GM12891 (cell line): ENCODE measurements around the gene MRPS2.
"Not testable (repeated sequence)": the region's sequence is repeated elsewhere in the genome, so short reads cannot be mapped to it uniquely, and the experiment has no call there.

Experiments
- DNase-seq: peaks from one replicate; pipeline ENCODE4 v3.0.0; 2011; ENCODE audit warnings: low spot score; ENCODE audit not compliant: insufficient read length
- FAIRE-seq: peaks from 2 replicates; lab custom pipeline; 2011; peaks lifted over from hg19 to GRCh38; lab: Jason Lieb, UNC
- PAX5 ChIP-seq: IDR thresholded peaks from 2 replicates; pipeline ENCODE4 v1.6.1; 2011; ENCODE audit warnings: low read length, moderate library complexity, mild to moderate bottlenecking; ENCODE audit not compliant: insufficient read depth, severe bottlenecking
- POLR2A ChIP-seq: IDR thresholded peaks from 2 replicates; pipeline ENCODE4 v1.6.1; 2011; ENCODE audit warnings: low read depth, low read length, control low read depth
- POLR2AphosphoS5 ChIP-seq: IDR thresholded peaks from 2 replicates; pipeline ENCODE4 v1.6.1; 2011; ENCODE audit warnings: low read depth, low read length, control low read depth
- POU2F2 ChIP-seq: IDR thresholded peaks from 2 replicates; pipeline ENCODE4 v1.6.1; 2011; ENCODE audit warnings: low read depth, mild to moderate bottlenecking, control low read depth, low read length, moderate library complexity
- SPI1 ChIP-seq: IDR thresholded peaks from 2 replicates; pipeline ENCODE4 v1.6.1; 2011; ENCODE audit warnings: low read depth, low read length, control low read depth
- TAF1 ChIP-seq: IDR thresholded peaks from 2 replicates; pipeline ENCODE4 v1.6.1; 2011; ENCODE audit warnings: low read depth, low read length, control low read depth

The MRPS2 gene

GRCh38 chr9:135530146-135530545, 29.7 kb downstream of the MRPS2 start:
- FAIRE-seq, result no peak
- TF ChIP-seq SPI1, result no peak
- TF ChIP-seq TAF1, result no peak
- TF ChIP-seq POLR2AphosphoS5, result no peak
- no peak for TF ChIP-seq POU2F2
- no peak for TF ChIP-seq POLR2A
- no peak for TF ChIP-seq PAX5
- no peak for DNase-seq

- FAIRE-seq (no peak), DNase-seq (no peak)
- TF ChIP-seq POLR2A (no peak), SPI1 (no peak)
Measured at GRCh38 chr9:135531096-135531495, 30.6 kb downstream of the MRPS2 start.

- no peak for TF ChIP-seq TAF1
- TF ChIP-seq PAX5, result no peak
- TF ChIP-seq SPI1, result no peak
- TF ChIP-seq POU2F2, result no peak
- no peak for TF ChIP-seq POLR2AphosphoS5
- no peak for TF ChIP-seq POLR2A
- DNase-seq (no peak), FAIRE-seq (no peak)
Measured at GRCh38 chr9:135533113-135533512, 32.6 kb downstream of the MRPS2 start.

GRCh38 chr9:135533674-135534073, 33.2 kb downstream of the MRPS2 start:
- no peak for DNase-seq
- FAIRE-seq, result no peak
- TF ChIP-seq POLR2AphosphoS5 (no peak), SPI1 (no peak), POU2F2 (no peak), TAF1 (no peak), PAX5 (no peak), POLR2A (no peak)

- not testable (repeated sequence) for DNase-seq, FAIRE-seq
Measured at GRCh38 chr9:135534192-135534711, 33.8 kb downstream of the MRPS2 start.

- DNase-seq, FAIRE-seq: not testable (repeated sequence)
Measured at GRCh38 chr9:135534826-135535225, 34.3 kb downstream of the MRPS2 start.

GRCh38 chr9:135535631-135536030, 35.1 kb downstream of the MRPS2 start:
- not testable (repeated sequence) for DNase-seq, FAIRE-seq

- TF ChIP-seq TAF1 (no peak), POLR2A (no peak), PAX5 (no peak), POU2F2 (no peak), SPI1 (no peak), POLR2AphosphoS5 (no peak)
- no peak for FAIRE-seq
- DNase-seq, result no peak
Measured at GRCh38 chr9:135536216-135536615, 35.7 kb downstream of the MRPS2 start.

GRCh38 chr9:135543262-135543894, 42.9 kb downstream of the MRPS2 start:
- DNase-seq, FAIRE-seq: not testable (repeated sequence)

GRCh38 chr9:135544981-135545635, 44.6 kb downstream of the MRPS2 start:
- DNase-seq (no peak), FAIRE-seq (no peak)
- TF ChIP-seq POU2F2, result no peak
- TF ChIP-seq TAF1, result no peak
- TF ChIP-seq PAX5, result no peak
- TF ChIP-seq POLR2AphosphoS5, result no peak
- TF ChIP-seq SPI1, result no peak
- no peak for TF ChIP-seq POLR2A

GRCh38 chr9:135545646-135546176, 45.2 kb downstream of the MRPS2 start, which contains the start of gene OBP2A:
Gene OBP2A (plus strand): TSS chr9:135546126. CDS start chr9:135546181, 55 bp downstream.
- FAIRE-seq, DNase-seq: not testable (repeated sequence)

GRCh38 chr9:135546792-135547617, 46.5 kb downstream of the MRPS2 start:
- FAIRE-seq, DNase-seq: not testable (repeated sequence)
